HG03442 (cell line): Measurements from ENCODE around the gene DMGDH.

Source experiments
- ATAC-seq: cut with Tn5 transposase; IDR thresholded peaks from one replicate; pipeline ENCODE4 v1.9.1; 2021; ENCODE audit warnings: mild to moderate bottlenecking, moderate library complexity; ENCODE audit not compliant: unreplicated experiment

The DMGDH gene

GRCh38 chr5:78979909-78980308 is 89.6 kb downstream of the DMGDH start:
- no peak for ATAC-seq

GRCh38 chr5:78979117-78979742 is 90.2 kb downstream of the DMGDH start:
- no peak for ATAC-seq

- ATAC-seq = no peak
Observed at GRCh38 chr5:78975035-78975434, 94.4 kb downstream of the DMGDH start.

- ATAC-seq = no peak
Observed at GRCh38 chr5:78974601-78975000, 94.9 kb downstream of the DMGDH start.

- ATAC-seq = no peak
Observed at GRCh38 chr5:78974011-78974410, 95.5 kb downstream of the DMGDH start.

- no peak for ATAC-seq
Observed at GRCh38 chr5:78972654-78973428, 96.6 kb downstream of the DMGDH start.

GRCh38 chr5:78971998-78972397 is 97.5 kb downstream of the DMGDH start:
- ATAC-seq = no peak

GRCh38 chr5:78968781-78969180 is 100.7 kb downstream of the DMGDH start:
- no peak for ATAC-seq

GRCh38 chr5:78964889-78965288 is 104.6 kb downstream of the DMGDH start:
- no peak for ATAC-seq

- no peak for ATAC-seq
Observed at GRCh38 chr5:78961743-78962142, 107.7 kb downstream of the DMGDH start.

- no peak for ATAC-seq
Observed at GRCh38 chr5:78959767-78960166, 109.7 kb downstream of the DMGDH start.

- no peak for ATAC-seq
Observed at GRCh38 chr5:78958672-78959445, 110.6 kb downstream of the DMGDH start.

- no peak for ATAC-seq
Observed at GRCh38 chr5:78956901-78957300, 112.6 kb downstream of the DMGDH start.

- peak; percentile 47 for ATAC-seq
Observed at GRCh38 chr5:78953092-78953800, 116.2 kb downstream of the DMGDH start.
